IPS-NIHi11 (cell line): ENCODE measurements around the gene SLC41A1.

ENCODE experiments used
- DNase-seq: peaks from one replicate; pipeline ENCODE4 v3.0.0; 2012; ENCODE audit warnings: mixed read lengths, low spot score

SLC41A1 gene

GRCh38 chr1:205822397-205822796, 9.4 kb upstream of the SLC41A1 start:
- DNase-seq = no peak

DNA sequence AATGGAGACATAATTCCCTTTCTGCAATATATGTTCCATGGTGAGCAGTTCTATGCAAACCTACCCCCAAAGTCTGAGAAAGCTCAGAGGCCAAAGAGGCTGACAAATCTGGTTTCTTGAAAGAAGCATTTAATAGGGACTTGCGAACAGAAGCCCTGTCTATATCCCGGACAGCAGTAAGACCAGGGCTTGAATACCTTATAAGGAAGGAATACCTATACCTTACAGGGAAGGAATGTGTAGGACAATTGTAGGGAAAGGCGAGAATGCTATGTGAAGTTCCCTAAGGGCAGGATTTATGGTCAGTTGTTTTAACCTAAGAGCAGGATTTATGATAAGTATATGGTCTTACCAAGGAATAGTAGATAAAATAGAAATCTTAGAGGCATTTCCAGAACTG, 5.0 kb upstream of the SLC41A1 start:
- no peak for DNase-seq

- DNase-seq = no peak
Measured at GRCh38 chr1:205817364-205817763, 4.4 kb upstream of the SLC41A1 start.

- DNase-seq = no peak
Measured at GRCh38 chr1:205813755-205814058, 709 bp upstream of the SLC41A1 start.

DNA sequence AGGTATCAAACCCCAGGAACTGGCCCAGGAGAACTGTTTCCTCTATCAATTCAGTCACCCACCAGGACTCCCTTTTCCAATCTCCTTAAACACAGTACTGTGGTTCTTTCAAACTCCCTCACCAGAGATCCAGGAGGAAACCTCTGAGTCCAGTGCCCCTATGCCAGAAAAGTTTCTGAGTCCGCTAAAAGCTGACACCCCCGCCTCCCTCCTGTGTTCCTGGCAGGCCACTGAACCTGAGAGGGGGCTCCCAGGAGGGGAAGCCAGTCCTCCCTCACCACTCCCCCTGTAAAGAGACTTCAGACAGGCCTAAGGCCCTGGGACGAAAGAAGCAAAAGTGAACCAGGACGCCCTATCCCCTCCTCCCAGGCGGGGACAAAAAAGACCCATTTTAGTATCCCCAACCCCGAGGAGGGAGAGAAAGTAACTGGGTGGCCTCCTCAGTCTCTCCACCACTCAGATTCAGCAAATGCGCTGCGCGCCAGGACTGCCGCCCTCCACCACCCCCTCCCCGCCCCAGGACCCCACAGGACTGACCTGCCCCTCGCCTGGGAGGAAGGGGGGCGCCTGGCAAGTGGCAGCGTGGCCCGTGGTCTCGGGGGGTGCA, 624 bp downstream of the SLC41A1 start:
- DNase-seq = peak; percentile 71

- no peak for DNase-seq
Measured at GRCh38 chr1:205811660-205812059, 1.3 kb downstream of the SLC41A1 start.

DNA sequence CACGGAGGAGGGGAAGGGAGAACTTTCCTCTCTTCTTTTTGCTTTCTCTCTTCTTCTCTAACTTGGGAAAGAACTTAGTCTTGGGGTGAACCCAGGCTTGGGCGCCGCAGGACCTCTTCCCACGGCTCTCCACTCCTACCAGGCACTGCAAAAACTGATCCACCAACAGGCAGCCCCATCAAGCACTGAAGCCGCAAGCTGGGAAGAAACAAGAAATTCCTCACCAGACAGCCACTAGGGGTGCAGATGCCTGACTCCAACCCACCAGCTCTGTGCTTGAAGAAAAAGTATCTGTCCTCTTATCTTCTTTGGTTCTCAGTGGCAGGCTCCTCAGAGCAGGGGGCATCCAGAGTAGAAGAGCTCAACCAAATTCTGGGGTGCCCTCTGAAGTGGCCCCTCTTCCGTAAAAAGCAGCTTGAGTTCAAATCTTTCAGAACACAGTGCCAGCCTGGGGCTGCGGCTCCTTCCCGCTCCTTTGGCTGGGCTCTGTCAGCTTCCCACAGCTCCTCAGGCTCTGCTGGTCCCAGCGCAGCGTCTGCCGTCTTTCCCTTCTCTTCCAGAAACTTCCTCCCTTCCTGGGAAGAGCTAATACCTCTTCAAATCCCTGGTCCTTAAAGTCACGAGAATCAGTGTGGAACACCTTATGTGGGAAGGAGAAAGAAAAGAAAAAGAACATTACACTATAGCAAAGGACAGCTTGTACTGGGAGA, 2.4 kb downstream of the SLC41A1 start:
- DNase-seq = peak; percentile 53

GRCh38 chr1:205809942-205810345, 3.1 kb downstream of the SLC41A1 start:
- no peak for DNase-seq

DNA sequence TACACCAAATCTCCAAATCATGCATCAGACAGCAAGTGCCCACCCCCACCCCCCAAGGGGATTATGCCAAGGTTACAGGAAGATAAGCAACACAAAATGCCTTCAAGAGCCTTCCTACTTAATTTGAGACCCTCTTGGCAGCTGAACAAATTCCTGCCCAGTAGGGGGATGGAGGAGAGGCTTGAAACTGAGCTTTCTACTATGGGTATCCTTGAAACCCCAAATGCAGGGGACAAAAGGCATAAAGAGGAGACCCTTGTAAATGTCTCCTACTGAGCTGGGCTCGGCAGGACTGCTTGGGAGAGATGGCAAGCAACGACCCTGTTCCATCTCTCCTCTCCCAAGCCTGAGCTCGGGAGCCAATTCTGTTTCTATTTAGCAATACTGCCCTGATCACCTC, 3.5 kb downstream of the SLC41A1 start:
- no peak for DNase-seq

DNA sequence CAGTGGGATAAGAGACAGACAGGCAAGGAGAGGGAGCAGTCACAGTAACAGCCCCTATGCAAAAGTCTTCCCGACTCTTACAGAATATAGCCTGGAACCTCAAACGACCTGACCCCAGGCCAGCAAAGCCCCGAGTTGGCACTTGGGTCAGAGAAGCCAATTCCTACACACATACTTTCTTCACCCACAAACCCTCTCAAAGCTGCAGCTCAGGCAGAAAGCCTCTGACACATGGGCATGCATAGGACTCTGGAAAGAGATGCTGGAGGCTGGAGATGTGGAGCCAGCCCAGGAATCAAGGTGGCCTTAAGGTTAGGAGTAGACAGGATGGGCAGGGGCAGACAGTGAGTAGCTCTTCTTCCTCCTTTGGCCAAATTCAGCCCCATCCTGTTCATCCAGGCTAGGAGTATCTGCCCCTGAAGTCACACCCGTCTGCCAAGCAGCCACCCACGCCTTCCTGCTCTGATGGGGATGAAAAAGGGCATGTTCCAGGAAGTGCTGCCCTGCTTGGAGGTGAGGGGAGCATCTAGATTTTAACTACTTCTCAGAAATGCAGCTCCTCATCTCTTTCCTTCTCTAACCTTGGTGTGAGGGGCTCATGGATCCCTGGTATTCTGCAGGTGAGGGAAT, 7.8 kb downstream of the SLC41A1 start:
- DNase-seq = no peak

DNA sequence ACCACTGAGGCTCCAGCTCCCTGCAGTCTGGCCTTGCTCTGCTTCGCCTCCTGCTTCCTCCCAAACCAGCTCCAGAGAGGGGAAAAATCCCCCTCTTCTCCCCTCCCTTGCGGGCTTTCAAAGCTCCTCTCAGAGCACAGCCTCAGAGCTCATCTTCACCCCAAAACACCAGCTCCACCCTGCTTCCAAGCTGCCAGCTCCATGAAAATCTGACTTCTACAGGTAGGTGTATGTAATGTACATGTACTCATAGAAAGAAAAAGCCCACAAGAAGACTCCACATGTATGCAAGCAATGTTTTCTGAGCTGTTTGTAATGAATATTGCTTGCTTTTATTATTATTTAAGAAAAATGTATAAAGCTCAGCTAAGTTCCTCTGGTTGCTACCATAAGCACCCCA, 8.4 kb downstream of the SLC41A1 start:
- no peak for DNase-seq

GRCh38 chr1:205803986-205804385, 9.0 kb downstream of the SLC41A1 start:
- no peak for DNase-seq

GRCh38 chr1:205802060-205802459, 10.9 kb downstream of the SLC41A1 start:
- DNase-seq = no peak

DNA sequence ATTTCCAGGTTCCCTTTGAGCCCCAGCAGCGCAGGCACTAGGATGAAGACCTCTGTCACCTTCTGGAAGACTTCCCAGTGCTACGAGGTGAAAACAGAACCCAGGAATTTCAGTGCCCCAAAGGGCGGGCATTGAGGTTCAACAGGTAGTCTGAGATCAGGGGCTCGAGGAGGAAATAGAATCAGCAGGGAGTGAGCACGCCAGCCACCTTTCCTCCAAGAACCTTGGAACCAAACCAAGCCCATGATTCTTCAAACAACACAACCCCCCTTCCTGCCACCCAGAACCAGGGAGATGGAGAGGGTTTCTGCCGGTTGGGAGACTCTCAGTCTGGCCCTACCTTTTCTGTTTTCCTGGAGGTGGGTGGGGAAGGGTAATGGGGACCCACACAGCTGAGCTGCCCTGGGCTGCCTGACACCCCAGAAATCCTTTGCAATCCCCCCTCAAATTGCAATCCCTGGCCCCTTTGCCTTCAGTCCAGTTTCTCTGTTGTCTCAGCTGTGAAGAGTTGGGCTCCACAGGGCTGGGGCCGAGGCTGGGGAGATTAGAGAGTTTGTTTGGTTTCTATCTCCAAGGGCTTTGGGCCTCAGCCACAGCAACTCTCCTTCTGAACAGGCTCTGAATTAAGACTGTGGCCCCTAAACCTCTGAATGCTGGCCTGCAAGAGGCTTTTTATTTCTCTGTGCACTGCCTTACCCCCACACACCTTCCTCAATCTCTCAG, 11.9 kb downstream of the SLC41A1 start:
- DNase-seq = no peak

DNA sequence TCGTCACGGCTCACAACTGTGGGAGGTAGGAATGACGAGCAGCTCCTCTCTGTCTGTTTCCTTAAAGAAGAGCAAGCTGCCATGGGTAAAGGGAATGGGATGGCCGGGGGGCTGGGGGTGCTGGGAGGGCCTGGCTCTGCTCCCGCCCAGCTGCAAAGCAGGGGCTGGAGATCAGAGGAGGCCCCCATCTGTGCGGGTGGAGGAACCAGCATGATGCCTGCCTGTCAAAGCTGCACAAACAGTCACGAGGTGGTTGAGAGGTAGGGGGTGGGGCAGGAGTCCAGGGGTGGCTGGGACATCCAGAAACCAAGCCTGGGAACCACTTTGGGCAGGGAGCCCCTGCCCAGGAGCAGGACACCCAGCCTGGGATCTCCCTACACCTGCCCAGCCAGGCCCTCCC, 12.6 kb downstream of the SLC41A1 start:
- DNase-seq = no peak

- no peak for DNase-seq
Measured at GRCh38 chr1:205798577-205798976, 14.4 kb downstream of the SLC41A1 start.

GRCh38 chr1:205797168-205797567, 15.8 kb downstream of the SLC41A1 start:
- no peak for DNase-seq

GRCh38 chr1:205794011-205794730, 18.8 kb downstream of the SLC41A1 start:
- DNase-seq = no peak

- DNase-seq = no peak
Measured at GRCh38 chr1:205792961-205793673, 19.9 kb downstream of the SLC41A1 start.

GRCh38 chr1:205792481-205792881, 20.5 kb downstream of the SLC41A1 start:
- DNase-seq = no peak

- DNase-seq = peak; percentile 78
Measured at GRCh38 chr1:205791568-205792180, 21.3 kb downstream of the SLC41A1 start.
